ENCODE results near the gene MPL.
"Not testable (repeated sequence)": the region's sequence is repeated elsewhere in the genome, so short reads cannot be mapped to it uniquely, and the experiment has no call there.

The MPL gene

DNA sequence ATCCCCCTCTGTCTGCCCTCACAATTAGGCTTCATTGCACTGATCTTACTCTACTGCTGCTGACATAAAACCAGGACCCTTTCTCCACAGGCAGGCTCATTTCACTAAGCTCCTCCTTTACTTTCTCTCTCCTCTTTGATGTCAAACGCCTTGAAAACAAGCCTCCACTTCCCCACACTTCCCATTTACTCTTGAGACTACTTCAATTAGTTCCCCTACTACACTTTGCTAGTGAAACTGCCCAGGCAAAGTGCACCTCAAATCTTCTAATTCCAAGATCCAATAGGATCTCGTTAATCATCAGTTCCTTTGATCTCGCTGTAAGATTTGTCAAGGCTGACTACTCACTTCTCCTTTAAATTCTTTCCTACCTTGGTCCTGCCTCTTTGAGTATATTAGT is 15.3 kb downstream of the MPL start:
- no peak for DNase-seq (ENCODE audit: low read depth, low spot score)

DNA sequence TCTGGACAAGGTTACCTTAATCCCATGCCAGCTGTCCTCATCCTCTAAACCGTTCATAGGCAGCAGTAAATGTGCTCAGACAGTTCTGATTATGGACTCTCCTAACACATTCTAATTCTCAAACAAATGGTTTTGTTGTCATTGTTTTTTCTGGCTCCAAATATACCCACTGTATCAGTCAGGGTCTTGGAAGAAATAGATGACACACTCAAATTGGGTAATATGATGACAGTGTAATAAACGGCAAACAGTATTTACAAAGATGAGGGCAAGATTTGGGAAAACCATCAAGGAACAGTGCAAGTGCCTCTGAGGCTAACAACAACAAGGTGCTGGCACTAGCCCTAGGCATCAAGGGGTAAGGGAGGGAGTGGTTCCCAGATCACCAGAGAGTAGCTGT is 16.9 kb downstream of the MPL start:
- no peak for DNase-seq (ENCODE audit: low read depth, low spot score)

DNA sequence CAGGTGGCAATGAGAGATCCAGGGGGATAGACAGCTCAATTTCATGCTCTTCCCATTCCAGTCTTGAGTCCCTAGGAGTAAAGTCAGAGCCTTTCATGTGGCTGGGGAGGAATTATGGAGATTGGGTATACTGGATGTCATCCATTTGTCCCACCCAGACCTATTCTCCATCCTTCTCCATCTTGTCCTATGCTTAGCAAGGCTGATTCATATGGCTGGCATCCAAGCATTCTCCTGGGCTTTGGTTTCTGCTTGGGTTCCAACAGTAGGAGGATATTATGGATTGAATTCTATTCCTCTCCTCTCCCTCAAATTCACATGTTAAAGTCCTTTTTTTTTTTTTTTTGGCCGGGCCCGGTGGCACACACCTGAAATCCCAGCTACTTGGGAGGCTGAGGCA is 17.3 kb downstream of the MPL start:
- no peak for DNase-seq (ENCODE audit: low read depth, low spot score)

DNA sequence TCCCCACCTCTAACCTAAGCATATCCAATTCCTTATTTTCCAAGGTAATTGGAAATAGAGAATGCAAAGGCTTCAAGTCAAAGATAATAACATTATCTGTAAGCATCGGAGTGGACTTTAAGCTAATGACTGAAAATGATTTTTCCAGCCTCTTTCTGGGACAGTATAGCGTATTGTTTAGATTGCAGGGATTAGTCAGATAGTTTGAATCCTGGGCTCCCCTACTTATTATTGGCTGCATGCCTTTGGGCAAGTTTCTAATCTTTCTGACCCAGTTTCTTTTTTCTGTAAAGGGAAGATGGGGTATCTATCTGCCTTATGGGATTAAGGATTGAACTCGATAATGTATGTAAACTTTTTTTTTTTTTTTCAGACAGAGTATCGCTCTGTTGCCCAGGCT is 19.6 kb downstream of the MPL start:
- no peak for DNase-seq (ENCODE audit: low read depth, low spot score)

DNA sequence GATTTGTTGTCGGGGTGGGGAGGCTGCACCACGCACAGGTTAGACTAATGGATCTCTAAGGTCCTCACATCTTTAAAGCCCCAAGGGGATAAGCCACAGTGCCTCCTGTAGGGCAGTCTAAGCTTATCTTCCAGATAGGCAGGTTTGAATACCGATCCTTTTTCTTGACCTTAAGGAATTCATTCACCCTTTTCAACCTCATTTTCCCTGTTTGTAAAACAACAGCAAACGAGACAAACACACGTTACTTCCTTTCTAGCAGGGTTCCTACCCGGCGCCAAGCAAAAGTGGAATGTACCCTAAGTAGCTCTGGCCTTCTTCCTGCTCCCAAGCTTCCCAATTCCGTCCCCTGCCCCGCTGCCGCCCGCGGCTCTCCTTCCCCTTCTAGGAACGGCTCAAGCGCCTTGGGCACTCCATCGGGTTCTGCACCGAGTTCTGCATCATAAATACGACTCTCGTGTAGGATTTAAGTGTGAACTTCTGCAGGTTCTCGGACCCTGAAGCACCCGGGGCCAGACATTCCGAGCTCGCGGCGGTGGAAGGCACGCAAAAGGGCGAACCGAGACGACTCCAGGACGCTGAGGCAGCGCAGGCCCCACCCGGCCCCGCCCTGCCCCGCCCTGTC is 20.6 kb downstream of the MPL start:
- DNase-seq (ENCODE audit: low read depth, low spot score) = no peak

DNA sequence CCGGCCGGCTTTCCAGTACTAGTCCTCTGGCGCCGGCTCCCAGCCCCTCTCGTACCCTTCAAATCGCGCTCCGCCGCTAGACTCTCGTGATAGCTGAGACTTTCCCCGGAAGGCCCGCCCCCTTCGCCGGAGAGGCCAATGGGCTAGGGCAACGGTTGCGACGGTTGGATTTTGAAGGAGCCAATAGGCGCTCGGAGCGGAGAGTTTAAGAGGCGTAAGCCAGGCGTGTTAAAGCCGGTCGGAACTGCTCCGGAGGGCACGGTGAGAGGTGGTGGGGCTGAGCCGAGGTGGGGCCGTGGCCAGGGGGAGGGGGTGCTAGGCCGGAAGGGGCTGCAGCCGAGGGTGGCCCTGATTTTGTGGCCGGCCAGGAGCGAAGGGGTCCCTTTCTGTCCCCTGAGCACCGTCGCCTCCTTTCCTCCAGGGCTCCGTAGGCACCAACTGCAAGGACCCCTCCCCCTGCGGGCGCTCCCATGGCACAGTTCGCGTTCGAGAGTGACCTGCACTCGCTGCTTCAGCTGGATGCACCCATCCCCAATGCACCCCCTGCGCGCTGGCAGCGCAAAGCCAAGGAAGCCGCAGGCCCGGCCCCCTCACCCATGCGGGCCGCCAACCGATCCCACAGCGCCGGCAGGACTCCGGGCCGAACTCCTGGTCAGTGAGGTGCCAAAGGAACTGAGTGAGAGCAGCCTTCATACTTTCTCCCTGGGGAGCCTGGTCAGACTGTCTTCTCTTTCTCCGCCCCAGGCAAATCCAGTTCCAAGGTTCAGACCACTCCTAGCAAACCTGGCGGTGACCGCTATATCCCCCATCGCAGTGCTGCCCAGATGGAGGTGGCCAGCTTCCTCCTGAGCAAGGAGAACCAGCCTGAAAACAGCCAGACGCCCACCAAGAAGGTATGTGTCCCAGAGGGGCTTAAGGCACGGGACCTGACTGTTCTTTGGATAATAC is 21.4 kb downstream of the MPL start, which contains the start of gene CDC20:
TSS of gene CDC20 (plus strand) at position 236 of the 948 bp plus-strand sequence. CDS start at position 471, 235 bp downstream.
- DNase-seq (ENCODE audit: low read depth, low spot score) = peak; percentile 98

DNA sequence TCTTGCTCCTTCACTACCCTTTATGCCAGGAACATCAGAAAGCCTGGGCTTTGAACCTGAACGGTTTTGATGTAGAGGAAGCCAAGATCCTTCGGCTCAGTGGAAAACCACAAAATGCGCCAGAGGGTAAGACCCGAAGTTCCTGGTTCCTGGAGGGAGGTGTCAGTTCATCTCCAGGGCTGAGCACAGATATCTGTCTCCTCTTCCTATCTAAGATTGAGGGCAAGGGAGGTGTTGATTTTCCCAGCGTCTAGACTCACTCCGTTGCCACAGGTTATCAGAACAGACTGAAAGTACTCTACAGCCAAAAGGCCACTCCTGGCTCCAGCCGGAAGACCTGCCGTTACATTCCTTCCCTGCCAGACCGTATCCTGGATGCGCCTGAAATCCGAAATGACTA is 22.1 kb downstream of the MPL start:
- DNase-seq (ENCODE audit: low read depth, low spot score) = no peak

DNA sequence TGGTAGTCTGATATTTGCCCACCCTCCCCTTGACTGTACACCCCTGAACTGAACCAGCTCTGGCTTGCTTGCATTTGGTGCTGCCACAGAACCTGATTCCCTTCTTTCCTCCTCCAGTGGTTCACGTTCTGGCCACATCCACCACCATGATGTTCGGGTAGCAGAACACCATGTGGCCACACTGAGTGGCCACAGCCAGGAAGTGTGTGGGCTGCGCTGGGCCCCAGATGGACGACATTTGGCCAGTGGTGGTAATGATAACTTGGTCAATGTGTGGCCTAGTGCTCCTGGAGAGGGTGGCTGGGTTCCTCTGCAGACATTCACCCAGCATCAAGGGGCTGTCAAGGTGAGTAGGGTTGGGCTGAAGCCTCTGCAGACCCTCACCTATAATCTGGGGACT is 23.0 kb downstream of the MPL start:
- DNase-seq (ENCODE audit: low read depth, low spot score) = no peak

DNA sequence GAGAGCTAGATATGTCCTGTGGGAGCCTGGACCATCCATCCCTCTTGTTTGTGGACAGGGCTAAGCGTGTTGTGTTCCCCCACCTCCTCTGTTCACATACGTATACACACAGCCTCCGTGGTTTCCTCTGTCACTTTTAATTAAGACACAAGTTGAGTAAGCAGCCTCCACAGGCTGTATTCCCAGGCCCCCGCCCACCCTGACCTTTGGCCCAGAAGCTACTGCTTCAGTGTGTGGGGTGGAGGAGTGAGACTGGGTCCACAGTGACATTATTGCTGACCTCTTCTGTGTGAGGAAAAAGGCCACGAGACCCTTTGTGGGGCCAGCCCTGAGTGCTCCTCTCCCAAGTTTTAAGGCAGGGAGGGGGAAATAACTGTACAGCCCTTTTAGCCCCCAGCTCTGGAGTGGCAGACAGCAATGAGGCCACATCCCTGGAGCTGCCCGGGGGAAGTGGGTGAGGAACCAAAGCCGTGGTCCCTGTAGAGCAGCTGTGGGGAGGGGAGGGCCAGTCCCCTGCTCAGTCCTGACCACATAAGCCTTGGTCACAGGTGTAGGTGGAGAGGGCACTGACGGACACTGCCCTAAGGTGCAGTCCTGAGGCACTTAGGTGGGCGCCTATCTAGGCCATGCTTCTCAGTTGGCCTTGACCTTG is 25.8 kb downstream of the MPL start:
- no peak for DNase-seq (ENCODE audit: low read depth, low spot score)

DNA sequence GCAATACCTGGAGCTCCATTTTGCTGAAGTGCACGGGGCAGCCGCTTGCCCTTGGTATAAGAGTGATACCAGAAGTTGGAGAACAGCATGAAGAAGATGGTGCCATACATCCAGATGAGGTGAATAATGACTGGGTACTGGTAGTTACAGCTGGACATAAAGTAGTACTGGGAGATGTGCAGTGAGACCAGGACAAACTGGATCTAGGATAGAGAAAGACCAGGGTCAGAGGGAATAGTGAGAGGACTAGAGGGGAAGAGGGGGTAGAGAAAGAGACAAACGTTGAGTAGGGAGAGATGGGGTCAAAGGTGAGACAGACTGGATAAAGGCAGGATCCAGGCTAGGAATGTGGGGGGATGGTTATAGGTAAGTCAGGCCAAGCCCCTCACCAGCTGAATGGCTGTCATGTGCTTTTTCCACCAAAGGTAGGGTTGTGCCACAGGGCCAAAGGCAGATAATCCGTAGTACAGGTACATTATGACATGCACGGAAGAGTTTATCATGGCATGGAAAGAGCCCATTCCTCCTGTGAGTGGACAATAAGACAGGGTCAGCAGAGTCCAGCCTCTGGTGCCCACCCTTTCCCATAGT is 26.4 kb downstream of the MPL start:
- no peak for DNase-seq (ENCODE audit: low read depth, low spot score)

DNA sequence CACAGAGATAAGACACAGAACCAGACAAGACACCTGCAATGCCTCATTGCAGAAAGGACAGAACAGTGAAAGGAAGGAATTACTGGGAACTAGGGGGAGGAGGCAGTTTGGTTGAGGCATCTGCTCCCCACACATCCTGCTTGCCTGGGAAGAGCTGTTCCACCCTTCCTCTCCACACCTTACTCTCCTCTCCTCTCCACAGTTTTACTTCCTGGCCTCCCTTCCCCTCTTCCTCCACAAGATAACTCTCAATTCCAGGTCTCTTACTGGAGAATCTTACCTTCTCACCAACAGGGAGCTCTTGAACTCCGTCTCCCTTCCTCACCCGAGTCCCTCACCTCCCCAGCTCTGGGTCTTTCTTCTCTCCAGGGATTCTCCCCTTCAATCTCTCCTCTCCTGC is 28.1 kb downstream of the MPL start:
- no peak for DNase-seq (ENCODE audit: low read depth, low spot score)

DNA sequence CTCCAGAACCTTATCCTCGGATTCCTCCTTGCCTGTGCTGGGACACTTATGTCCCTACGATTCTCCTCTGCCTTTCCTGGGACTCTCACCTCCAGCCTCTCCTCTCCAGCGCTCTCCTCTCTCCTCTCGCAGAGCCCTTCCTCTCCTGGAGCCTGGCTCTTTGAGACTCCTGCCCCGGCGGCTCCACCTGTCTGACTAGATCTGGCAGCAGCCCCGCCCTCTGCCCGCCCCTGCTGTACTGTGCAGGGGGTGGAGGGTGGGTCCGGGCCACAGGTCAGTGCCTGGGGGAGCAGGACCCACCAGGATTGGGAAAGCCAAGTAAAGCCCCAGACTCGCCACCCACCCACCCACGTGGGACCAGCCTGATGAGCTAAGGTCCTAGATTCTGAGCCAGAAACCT is 28.6 kb downstream of the MPL start:
- no peak for DNase-seq (ENCODE audit: low read depth, low spot score)

DNA sequence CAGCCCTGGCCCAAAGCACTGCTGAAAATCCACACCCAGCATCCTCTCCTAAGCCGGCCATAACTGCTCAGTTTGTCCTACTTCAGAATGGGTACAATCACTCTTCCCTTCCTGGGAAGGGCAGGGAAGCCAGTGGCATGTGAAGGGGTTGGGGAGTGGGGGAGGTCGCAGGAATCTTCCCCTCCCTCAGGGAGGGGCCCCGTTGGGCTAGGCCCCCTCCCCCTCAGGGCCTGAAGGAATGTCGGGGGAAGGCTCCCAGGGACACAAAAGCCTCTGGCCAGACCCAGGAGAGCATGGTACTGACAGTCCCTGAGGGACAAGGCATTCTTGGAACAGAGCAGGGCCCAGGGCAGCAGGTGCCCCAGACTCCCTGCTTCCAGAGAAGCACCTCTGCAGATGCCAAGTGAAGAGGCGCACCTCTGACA is 29.0 kb downstream of the MPL start:
- DNase-seq (ENCODE audit: low read depth, low spot score) = no peak

DNA sequence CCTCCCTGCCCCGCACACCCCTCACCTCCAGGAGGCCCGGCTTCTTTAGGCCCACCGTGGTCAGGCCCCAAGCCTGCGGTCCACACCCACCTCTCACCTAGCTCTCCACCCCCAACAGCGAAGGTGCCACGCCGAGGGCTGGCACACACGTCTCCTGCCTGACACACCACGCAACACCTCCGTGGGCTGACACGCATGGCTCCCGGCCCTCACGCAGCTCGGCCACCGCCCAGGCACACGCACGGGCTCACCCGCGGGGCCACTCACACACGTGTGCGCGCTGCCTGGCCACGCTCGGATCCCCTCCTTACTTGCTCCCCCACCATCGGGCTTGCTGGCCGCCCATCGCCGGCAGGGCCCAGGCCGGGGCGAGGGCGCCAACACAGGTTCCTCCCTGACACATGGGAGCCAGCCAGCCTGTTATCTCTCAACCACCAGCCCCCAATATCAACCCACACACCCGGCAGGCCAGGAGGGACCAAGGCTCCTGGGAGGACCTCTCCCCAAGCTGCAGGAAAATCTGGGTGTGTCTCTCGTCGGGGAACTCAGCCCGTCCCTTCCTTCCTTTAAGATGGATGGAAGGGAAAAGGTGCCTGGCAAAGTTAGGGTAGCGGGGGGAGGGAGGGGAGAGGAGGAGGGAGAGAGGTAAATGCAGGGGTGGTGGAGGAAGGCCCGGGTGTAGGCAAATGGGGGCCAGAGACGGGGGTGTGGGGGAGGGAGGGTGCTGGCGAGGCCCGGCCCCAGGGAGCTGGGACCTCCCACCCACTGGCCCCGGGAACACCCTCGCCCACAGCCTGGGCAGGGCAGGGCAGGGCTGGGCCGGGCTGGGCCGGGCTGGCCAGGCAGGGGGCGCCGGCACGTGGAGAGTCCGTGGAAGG is 29.6 kb downstream of the MPL start:
- DNase-seq (ENCODE audit: low read depth, low spot score) = peak; percentile 25

DNA sequence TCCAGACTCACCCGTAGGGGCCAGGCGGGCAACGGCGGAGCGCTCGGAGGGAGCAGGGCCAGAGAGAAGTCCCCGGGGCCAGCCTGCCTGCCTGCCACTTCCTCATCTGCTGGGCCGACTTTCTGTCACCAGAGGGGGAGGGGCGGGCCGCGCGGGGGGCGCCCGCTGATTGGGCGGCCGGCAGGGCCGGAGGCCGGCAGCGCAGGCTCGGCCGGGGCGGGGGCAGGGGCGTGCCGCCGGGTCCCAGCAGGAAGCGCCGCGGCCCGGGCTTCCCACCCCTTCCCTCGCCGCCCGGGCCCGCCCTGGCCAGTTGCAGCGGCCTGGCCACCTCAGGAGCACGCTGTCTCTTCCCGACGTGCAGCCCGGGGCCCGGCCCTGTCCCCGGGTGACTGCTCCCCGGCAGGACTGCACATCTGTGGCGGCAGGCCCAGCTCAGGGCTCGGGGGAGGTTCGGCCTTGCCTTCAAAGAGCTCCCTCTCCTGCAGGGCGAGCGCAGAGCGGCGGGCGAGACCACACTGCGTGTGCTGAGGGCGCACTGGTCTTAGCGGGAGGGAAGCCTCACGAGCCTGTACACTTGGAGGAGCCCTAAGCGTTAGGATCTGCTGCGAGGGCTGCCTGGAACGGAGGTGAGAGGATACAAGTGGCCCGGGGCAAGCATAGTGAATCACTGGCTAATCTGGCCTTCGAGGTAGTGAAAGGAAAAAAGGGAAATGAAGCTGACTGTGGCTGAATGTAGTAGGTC is 30.5 kb downstream of the MPL start, which contains the start of gene ELOVL1:
TSS of gene ELOVL1 (minus strand) at position 108 of the 742 bp plus-strand sequence. CDS start 2,402 bp downstream, outside the sequence.
- peak; percentile 81 for DNase-seq (ENCODE audit: low read depth, low spot score)

DNA sequence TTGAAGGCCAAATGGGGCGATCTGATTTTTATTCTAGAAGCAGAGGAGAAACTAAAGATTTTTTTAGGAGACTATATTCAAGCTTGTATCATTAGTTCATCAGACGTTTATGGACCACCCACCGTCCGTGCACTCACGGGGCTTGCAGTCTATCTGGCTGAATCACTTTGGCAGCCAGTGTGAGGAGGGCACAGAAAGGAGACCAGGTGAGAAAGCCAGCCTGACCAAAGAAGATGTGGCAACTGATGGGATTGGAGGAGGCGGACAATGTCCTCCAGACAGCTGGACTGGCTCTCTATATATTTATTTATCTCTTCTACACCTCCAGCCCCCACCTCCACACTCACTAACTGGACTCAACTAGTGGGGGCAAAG is 31.0 kb downstream of the MPL start:
- DNase-seq (ENCODE audit: low read depth, low spot score) = no peak

DNA sequence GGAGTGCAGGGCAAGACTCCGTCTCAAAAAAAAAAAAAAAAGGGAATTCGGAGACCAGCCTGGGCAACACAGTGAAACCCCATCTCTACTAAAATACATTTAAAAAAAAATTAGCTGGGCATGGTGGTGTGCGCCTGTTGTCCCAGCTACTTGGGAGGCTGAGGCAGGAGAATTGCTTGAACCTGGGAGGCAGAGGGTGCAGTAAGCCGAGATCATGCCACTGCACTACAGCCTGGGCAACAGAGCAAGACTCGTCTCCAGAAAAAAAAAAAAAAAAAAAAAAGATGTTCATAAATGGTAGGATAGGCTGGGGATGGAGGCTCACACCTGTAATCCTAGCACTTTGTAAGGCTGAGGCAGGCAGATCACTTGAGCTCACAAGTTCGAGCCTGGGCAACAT is 32.2 kb downstream of the MPL start:
- not testable (repeated sequence) for DNase-seq (ENCODE audit: low read depth, low spot score)

DNA sequence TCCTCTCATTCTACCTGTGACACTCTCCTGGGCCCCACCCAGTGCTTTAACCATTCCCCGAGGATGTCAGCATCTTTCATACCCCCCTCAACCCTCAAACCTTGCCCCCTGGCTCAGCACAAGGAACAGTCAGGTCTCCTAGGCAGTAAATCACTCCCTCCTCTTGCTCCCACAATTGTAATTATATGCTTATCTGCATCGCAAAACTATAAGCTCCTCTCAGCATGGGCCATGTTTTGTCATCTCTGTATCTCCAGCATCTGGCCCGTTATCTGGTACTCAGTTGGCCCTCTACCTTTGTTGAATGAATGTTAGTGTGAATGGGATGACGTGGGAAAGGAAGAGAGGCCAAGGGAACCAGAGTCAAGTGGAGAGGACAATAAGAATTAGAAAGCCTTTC is 32.9 kb downstream of the MPL start:
- no peak for DNase-seq (ENCODE audit: low read depth, low spot score)

DNA sequence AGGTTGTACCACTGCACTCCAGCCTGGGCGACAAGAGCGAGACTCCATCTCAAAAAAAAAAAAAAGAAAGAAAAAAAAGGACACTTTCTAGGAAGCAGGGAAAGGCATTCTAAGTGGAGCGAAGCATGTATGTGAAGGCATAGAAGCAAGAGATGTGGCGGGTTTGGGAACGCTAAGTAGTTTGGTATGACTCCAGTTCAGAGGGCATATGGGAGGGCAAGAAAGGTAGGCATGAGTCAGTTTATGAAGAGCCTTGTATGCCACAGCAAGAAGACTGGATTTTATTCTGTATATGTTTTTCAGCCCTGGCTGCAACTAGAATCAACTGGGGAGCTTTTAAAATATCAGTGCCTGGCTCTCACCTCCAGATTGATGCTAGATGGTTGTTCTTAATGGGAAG is 34.6 kb downstream of the MPL start:
- no peak for DNase-seq (ENCODE audit: low read depth, low spot score)

Measured in activated naive CD8-positive, alpha-beta T cell treated with anti-CD3 and anti-CD28 coated beads, Interleukin-2, amount 50 U/mL, for 16 hours (primary cell).